ENCODE measurements around the gene CCDC141.

DNA sequence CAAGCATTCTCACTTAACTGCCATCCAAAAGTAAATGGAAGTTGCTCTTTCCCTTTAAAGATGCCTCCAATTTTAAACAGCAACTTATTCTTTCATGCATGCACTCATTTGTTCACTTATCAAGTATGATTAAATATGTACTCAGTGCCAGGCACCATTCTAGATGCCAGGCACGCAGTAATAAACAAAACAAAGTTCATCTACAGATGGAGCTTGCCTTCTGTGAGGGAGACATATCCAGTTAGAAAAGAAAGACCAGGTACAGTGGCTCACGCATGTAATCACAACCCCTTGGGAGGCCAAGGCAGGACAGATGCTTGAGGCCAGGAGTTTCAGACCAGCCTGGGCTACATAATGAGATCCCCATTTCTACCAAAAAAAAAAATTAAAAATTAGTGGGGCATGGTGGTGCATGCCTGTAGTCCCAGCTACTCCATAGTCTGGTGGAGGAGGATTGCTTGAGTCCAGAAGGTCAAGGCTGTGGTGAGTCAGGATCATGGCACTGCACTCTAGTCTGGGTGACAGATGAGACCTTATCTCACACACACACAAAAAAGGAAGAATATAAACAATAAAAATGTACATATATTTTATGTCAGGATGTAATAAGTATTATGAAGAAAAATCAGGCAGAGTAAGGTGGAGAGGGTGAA is 19.2 kb upstream of the CCDC141 start:
- TF ChIP-seq CTCF (IDR thresholded peaks at IDR 0.05) (no peak), POLR2A (IDR thresholded peaks at IDR 0.05) (no peak), EP300 (IDR thresholded peaks at IDR 0.05) (no peak)
